Tibial artery (tissue), 4 donors: ENCODE results near the gene LCLAT1.

Source experiments
- DNase-seq, 2 donors: peaks; one replicate each; pipeline ENCODE4 v3.0.0-alpha.2; 2019
- H3K27ac ChIP-seq, 2 donors: fragments of 200-600 bp; sonication (generic) in 1 of 2; 1 replicate in 1 of 2; 2 replicates in 1 of 2; pipeline ENCODE4 v1.5.1; 2018 to 2019; ENCODE audit warnings: mild to moderate bottlenecking in 1 of 2
- H3K27me3 ChIP-seq, 2 donors: fragments of 200-600 bp; sonication (generic) in 1 of 2; one replicate each; pipeline versions ENCODE4 v1.5.1 to v1.6.0; 2016 to 2019
- H3K36me3 ChIP-seq, 3 donors: fragments of 200-600 bp; sonication (generic) in 2 of 3; one replicate each; pipeline ENCODE4 v1.5.1; 2016 to 2019; ENCODE audit warnings: mild to moderate bottlenecking in 2 of 3
- H3K4me1 ChIP-seq, 4 donors: fragments of 200-600 bp; sonication (generic) in 2 of 4; 1 replicate in 3 of 4; 2 replicates in 1 of 4; pipeline ENCODE4 v1.5.1; 2016 to 2019
- H3K4me3 ChIP-seq, 2 donors: fragments of 200-600 bp; sonication (generic) in 1 of 2; 1 replicate in 1 of 2; 2 replicates in 1 of 2; pipeline ENCODE4 v1.5.1; 2018 to 2019; ENCODE audit warnings: mild to moderate bottlenecking in 2 of 2
- H3K9me3 ChIP-seq, 3 donors: fragments of 200-600 bp; sonication (generic) in 1 of 3; one replicate each; pipeline ENCODE4 v1.5.1; 2016 to 2019
- intact Hi-C: fragments of 100-400 bp; cut with DNase I; formaldehyde crosslinking; loops from one replicate; pipeline ENCODE4 v1.15.0; 2023; ENCODE audit warnings: low total_unique reads
- TF ChIP-seq, protein P1 (sequence below), 2 experiments: fragments of 200-600 bp in 1 of 2; fragments of 450-650 bp in 1 of 2; IDR thresholded peaks; one replicate each; pipeline ENCODE4 v1.5.1; 2017 to 2019; ENCODE audit warnings: antibody characterized with exemption in 2 of 2, mild to moderate bottlenecking in 1 of 2, moderate library complexity in 1 of 2

LCLAT1 gene

DNA sequence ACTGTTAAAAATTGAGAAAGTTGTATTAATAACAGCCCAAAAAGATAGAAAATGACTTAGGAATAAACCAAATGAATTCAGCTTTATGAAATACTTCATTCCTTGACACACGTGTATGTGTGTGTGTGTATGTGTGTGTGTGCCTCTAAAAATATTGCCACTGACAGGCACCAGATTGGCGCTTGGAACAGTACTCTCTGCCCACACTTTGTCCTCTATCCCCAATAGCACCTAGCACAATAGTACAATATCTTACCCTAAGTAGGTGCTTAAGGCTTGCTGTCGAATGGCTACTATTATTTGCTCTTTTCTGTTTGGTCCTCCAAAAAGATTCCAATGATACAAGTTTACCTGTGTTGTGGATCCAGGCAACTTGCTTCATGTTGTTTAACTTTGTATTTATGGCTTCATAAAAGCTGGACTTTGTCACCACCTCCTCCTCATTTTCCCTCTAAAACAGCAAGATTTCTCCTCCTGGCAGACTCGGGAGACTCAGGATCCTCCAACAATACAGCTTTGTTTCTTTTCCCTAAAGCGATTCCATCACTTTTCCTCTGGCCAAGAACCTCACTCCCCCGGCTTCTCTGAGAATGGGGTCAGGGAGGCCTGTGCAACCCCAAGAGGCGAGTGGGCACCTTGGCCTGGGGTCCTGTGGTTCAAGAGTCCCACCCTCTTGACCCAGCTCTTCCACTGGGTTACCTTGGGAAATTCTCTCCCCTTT, 43.3 kb upstream of the LCLAT1 start:
- no peaks in the 10 kb centered on the region for H3K9me3 ChIP-seq
- intact Hi-C loops, result no loop called here
- TF ChIP-seq, protein P1, sequence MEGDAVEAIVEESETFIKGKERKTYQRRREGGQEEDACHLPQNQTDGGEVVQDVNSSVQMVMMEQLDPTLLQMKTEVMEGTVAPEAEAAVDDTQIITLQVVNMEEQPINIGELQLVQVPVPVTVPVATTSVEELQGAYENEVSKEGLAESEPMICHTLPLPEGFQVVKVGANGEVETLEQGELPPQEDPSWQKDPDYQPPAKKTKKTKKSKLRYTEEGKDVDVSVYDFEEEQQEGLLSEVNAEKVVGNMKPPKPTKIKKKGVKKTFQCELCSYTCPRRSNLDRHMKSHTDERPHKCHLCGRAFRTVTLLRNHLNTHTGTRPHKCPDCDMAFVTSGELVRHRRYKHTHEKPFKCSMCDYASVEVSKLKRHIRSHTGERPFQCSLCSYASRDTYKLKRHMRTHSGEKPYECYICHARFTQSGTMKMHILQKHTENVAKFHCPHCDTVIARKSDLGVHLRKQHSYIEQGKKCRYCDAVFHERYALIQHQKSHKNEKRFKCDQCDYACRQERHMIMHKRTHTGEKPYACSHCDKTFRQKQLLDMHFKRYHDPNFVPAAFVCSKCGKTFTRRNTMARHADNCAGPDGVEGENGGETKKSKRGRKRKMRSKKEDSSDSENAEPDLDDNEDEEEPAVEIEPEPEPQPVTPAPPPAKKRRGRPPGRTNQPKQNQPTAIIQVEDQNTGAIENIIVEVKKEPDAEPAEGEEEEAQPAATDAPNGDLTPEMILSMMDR (IDR thresholded peaks at IDR 0.05), result no peak
- H3K36me3 ChIP-seq, result no peaks in the 10 kb centered on the region
- H3K4me3 ChIP-seq, result no peak overlapping the region
- H3K27ac ChIP-seq, result no peak overlapping the region
- H3K27me3 ChIP-seq, result no peaks in the 10 kb centered on the region
- no peak for DNase-seq
- H3K4me1 ChIP-seq, result peaks cover 0 to 33% (median 18%) of the 10 kb centered on the region in 4 donors

DNA sequence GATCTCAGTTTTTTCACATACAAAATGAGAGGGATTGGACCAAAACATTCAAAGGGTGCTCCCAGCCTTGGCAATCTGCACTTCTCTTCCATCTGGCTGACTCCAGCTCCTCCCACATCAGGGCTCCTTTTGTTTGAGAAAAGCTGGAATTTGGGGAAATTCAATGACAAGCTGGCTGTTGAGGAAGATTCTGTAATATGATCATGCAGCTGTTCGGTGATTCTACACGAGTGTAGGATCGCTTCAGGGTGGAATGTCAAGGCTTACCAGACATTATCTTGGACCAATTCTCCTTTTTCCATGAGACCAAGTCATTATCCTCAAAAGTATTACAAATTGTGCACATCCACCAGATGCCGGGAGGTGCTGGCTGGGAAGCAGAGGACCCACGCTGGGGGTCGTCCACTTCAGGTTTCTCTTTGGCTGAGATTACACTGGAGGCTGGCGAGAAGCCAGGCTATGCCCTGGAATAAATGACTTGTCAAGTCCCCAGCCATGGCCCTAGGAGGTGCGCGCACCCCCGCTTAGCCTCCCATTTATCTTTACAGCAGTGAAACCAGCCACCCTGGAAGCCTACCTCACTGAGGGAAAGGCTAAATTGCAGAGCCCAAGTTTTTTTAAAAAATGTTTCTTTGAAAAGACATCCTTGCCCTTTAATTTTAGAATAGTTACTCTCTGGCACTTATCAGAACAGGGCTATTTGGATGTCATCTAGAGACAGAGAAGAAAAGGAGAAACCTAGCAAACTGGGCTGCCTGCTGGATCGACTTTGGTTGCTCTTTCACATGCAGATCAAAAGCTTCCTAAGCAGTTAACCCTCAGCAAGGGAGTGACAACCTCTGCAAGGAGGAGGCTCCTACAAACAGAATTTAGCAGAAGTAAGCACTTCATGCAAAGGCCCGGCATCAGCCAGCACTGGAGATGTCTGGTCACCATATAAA, 42.5 kb upstream of the LCLAT1 start:
- DNase-seq, result no peak
- no peaks in the 10 kb centered on the region for H3K27me3 ChIP-seq
- no peaks in the 10 kb centered on the region for H3K9me3 ChIP-seq
- TF ChIP-seq, protein P1 (IDR thresholded peaks at IDR 0.05), result no peak
- no peak overlapping the region for H3K27ac ChIP-seq
- H3K4me3 ChIP-seq, result no peak overlapping the region
- intact Hi-C loops, result no loop called here
- H3K4me1 ChIP-seq, result peaks cover 0 to 42% (median 27%) of the 10 kb centered on the region in 4 donors
- no peaks in the 10 kb centered on the region for H3K36me3 ChIP-seq

DNA sequence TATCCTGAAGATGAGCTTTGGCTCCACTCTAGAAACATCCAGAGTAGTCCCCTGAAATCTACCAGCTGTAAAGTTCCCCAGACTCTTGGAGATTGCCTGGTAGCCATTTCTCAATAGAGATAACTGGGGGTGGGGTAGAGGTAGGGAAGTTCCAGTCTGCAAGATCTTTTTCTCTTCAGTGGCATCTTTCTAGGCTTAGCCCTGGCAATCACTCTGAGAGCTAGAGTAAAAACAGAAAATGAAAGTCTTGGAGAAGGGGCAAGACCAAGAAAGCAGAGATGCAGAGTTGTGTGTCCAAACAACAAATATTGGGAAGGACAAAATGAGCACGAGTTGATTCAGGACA, 41.8 kb upstream of the LCLAT1 start:
- H3K4me3 ChIP-seq, result no peak overlapping the region
- H3K27ac ChIP-seq, result no peak overlapping the region
- DNase-seq, result no peak
- TF ChIP-seq, protein P1 (IDR thresholded peaks at IDR 0.05), result no peak
- H3K9me3 ChIP-seq, result no peaks in the 10 kb centered on the region
- H3K27me3 ChIP-seq, result no peaks in the 10 kb centered on the region
- intact Hi-C loops, result no loop called here
- H3K36me3 ChIP-seq, result no peaks in the 10 kb centered on the region
- H3K4me1 ChIP-seq, result peaks cover 0 to 46% (median 31%) of the 10 kb centered on the region in 4 donors

DNA sequence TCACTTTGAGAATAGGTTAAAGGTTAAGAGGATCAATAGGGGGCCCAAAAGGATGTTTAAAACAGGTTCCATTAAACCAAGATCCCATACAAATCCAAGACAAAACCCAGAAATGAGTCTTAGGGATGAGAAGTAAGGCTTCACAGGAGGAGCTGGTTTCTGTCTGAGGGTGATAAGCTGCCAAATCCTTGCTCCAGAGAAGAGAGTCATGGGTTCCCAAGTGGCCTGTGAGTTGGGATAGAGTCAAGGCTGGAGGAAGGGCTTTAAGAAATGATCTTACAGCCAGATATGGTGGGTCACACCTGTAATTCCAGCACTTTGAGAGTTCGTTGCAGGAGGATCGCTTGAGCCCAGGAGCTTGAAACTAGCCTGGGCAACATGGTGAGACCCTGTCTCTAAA, 40.2 kb upstream of the LCLAT1 start:
- DNase-seq, result no peak
- intact Hi-C loops, result no loop called here
- Histone ChIP-seq H3K4me1 (peaks cover 0 to 49% (median 33%) of the 10 kb centered on the region in 4 donors), H3K27me3 (no peaks in the 10 kb centered on the region), H3K27ac (no peak overlapping the region), H3K4me3 (no peak overlapping the region), H3K9me3 (no peaks in the 10 kb centered on the region), H3K36me3 (no peaks in the 10 kb centered on the region)
- TF ChIP-seq, protein P1 (IDR thresholded peaks at IDR 0.05), result no peak

DNA sequence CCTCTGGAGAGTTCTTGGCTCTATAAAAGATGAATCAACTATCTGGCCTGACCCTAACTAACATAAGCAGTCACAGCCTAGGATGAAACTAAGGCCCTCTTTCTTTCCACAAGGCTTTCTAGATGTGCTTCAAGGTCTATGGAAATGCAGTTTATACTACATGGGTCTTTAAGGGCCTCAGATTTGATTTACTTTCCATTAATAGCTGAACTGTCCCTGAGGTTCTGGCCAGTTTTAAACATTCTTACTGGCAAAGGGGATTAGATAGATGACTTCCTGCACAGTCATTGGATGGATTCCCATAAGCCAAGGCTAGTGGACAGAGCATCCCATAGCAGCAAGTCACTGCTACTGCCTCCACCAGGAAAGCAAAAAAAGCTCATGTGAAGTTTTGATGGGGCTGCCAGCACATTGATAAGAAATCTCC, 38.1 kb upstream of the LCLAT1 start:
- DNase-seq, result no peak
- Histone ChIP-seq H3K9me3 (no peaks in the 10 kb centered on the region), H3K27ac (peak overlapping the region; percentile 73 to 77), H3K27me3 (no peaks in the 10 kb centered on the region), H3K4me1 (peaks cover 0 to 68% (median 47%) of the 10 kb centered on the region in 4 donors), H3K36me3 (no peaks in the 10 kb centered on the region), H3K4me3 (no peak overlapping the region)
- intact Hi-C loops, result no loop called here
- TF ChIP-seq, protein P1 (IDR thresholded peaks at IDR 0.05), result no peak
